ENCODE results near the gene DPF3. TPM values are rescaled to one million over a fixed set of nuclear protein-coding genes. Genes with fewer than 3 reads are reported as not detected.

DPF3 gene
- total and polyA plus RNA-seq, 2 donors (not counting 1 experiment from before 2014, with no cell fraction given): 7.6 to 13.7 TPM

DNA sequence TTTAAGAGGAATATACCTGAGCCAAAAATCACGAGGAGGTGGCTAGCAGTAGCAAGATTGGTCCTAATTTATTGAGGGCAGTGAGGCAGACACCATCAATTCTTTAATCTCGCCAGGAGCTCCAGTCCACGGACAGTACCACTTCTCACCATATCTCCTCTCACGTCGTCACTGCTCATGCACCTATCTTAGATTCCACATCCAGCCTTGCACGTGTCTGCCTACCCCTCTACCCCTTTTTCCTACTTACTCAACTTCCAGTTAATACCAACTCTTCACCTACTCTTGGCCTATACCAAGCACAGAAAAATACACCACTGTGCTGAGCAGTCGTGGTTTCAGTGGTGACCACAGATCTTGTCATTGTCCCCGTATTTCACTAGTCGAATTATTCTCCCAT, 246.1 kb downstream of the DPF3 start:
- no peak overlapping the region for H2AFZ ChIP-seq (ENCODE audit: low read length)
- H3K4me3 ChIP-seq (replicated peaks in 1 of 4; ENCODE audit: control extremely low read depth in 1 of 4, insufficient read depth in 1 of 4, low read depth in 3 of 4, low read length in 4 of 4): no peak overlapping the region
- no peak overlapping the region for H3K9ac ChIP-seq (ENCODE audit: insufficient read depth, low read length)
- H3K36me3 ChIP-seq (ENCODE audit: control insufficient read depth, insufficient read depth, low read length): no peaks in the 10 kb centered on the region
- no peaks in the 10 kb centered on the region for H4K20me1 ChIP-seq (ENCODE audit: control insufficient read depth, extremely low read depth, insufficient read depth, low read length)
- H3K4me2 ChIP-seq (ENCODE audit: extremely low read depth, insufficient read depth, low read length): no peak overlapping the region
- no peak for TF ChIP-seq CTCF (conservative IDR thresholded peaks at IDR 0.05 in 1 of 2, IDR thresholded peaks at IDR 0.05 in 1 of 2; ENCODE audit: low read depth in 1 of 2, low read length in 2 of 2)
- TF ChIP-seq EZH2 (IDR thresholded peaks at IDR 0.05; ENCODE audit: low read length, missing control alignments): no peak
- H3K27me3 ChIP-seq (ENCODE audit: control insufficient read depth, insufficient read depth, low read length): no peaks in the 10 kb centered on the region
- H3K27ac ChIP-seq (ENCODE audit: insufficient read depth, low read length): no peak overlapping the region
- H3K4me1 ChIP-seq (ENCODE audit: control insufficient read depth, extremely low read depth, insufficient read depth, low read length): peaks cover 33% of the 10 kb centered on the region
- H3K79me2 ChIP-seq (ENCODE audit: control insufficient read depth, insufficient read depth, low read length): no peaks in the 10 kb centered on the region
- no peaks in the 10 kb centered on the region for H3K9me3 ChIP-seq (ENCODE audit: control insufficient read depth, insufficient read depth, low read depth, low read length)
- no peak for DNase-seq (ENCODE audit: low read depth in 2 of 2)

DNA sequence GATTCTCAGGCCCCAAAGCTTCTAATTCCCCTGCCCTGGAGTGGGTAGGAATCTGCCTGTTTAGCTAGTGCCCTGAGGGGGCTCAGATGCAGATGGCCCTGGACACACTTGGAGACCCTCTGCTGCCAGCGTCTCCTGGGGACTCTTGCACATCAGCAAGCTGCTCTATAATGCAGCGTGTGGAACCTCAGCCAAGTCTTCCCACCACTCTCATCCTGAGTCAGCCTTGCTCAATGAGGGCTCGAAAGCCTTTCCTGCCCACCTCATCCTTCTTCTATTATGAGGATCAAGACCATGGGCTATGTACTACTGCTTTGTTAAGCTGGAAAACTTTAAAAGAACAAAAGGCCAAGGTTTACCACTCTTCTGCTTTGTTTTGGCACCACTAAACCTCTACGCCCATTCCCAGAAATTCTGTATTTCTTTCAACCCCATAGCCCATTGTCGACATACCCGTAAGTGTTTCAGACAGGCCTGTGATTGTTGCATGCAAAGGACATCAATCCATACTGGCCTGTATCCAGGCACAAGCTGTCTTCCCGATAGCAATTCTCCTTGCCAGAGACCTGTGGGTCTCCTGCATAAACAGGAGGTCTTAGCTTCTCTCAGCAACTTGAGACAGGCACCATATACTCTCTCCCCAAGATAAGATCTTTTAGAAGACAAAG, 246.9 kb downstream of the DPF3 start:
- H4K20me1 ChIP-seq (ENCODE audit: control insufficient read depth, extremely low read depth, insufficient read depth, low read length): no peaks in the 10 kb centered on the region
- no peak overlapping the region for H3K9ac ChIP-seq (ENCODE audit: insufficient read depth, low read length)
- H3K27ac ChIP-seq (ENCODE audit: insufficient read depth, low read length): no peak overlapping the region
- no peak overlapping the region for H3K4me2 ChIP-seq (ENCODE audit: extremely low read depth, insufficient read depth, low read length)
- peak; percentile 91 to 92 for DNase-seq (ENCODE audit: low read depth in 2 of 2)
- H3K4me1 ChIP-seq (ENCODE audit: control insufficient read depth, extremely low read depth, insufficient read depth, low read length): peaks cover 30% of the 10 kb centered on the region
- H3K79me2 ChIP-seq (ENCODE audit: control insufficient read depth, insufficient read depth, low read length): no peaks in the 10 kb centered on the region
- no peak for TF ChIP-seq EZH2 (IDR thresholded peaks at IDR 0.05; ENCODE audit: low read length, missing control alignments)
- no peaks in the 10 kb centered on the region for H3K36me3 ChIP-seq (ENCODE audit: control insufficient read depth, insufficient read depth, low read length)
- H3K9me3 ChIP-seq (ENCODE audit: control insufficient read depth, insufficient read depth, low read depth, low read length): no peaks in the 10 kb centered on the region
- H3K27me3 ChIP-seq (ENCODE audit: control insufficient read depth, insufficient read depth, low read length): no peaks in the 10 kb centered on the region
- H2AFZ ChIP-seq (ENCODE audit: low read length): no peak overlapping the region
- no peak overlapping the region for H3K4me3 ChIP-seq (replicated peaks in 1 of 4; ENCODE audit: control extremely low read depth in 1 of 4, insufficient read depth in 1 of 4, low read depth in 3 of 4, low read length in 4 of 4)

- Histone ChIP-seq H3K4me3 (replicated peaks in 1 of 4; ENCODE audit: control extremely low read depth in 1 of 4, insufficient read depth in 1 of 4, low read depth in 3 of 4, low read length in 4 of 4) (no peak overlapping the region), H3K9me3 (ENCODE audit: control insufficient read depth, insufficient read depth, low read depth, low read length) (no peaks in the 10 kb centered on the region), H3K4me2 (ENCODE audit: extremely low read depth, insufficient read depth, low read length) (no peak overlapping the region), H3K79me2 (ENCODE audit: control insufficient read depth, insufficient read depth, low read length) (no peaks in the 10 kb centered on the region), H3K27ac (ENCODE audit: insufficient read depth, low read length) (no peak overlapping the region), H2AFZ (ENCODE audit: low read length) (no peak overlapping the region), H4K20me1 (ENCODE audit: control insufficient read depth, extremely low read depth, insufficient read depth, low read length) (no peaks in the 10 kb centered on the region), H3K27me3 (ENCODE audit: control insufficient read depth, insufficient read depth, low read length) (no peaks in the 10 kb centered on the region), H3K36me3 (ENCODE audit: control insufficient read depth, insufficient read depth, low read length) (no peaks in the 10 kb centered on the region), H3K9ac (ENCODE audit: insufficient read depth, low read length) (no peak overlapping the region), H3K4me1 (ENCODE audit: control insufficient read depth, extremely low read depth, insufficient read depth, low read length) (peaks cover 19% of the 10 kb centered on the region)
- no peak for DNase-seq (ENCODE audit: low read depth in 2 of 2)
- TF ChIP-seq EZH2 (IDR thresholded peaks at IDR 0.05; ENCODE audit: low read length, missing control alignments) (no peak), CTCF (conservative IDR thresholded peaks at IDR 0.05 in 1 of 2, IDR thresholded peaks at IDR 0.05 in 1 of 2; ENCODE audit: low read depth in 1 of 2, low read length in 2 of 2) (no peak)
These were observed 248.2 kb downstream of the DPF3 start for GRCh38 chr14:72645706-72646105.

Data from fibroblast of lung (primary cell).